NCI-H146 treated with DMSO at 0.1 percent for 48 hours (cell line): Measurements from ENCODE around the gene BAG5.

Source experiments
- DNase-seq: peaks from one replicate; lab custom pipeline; 2025; ENCODE audit not compliant: unreplicated experiment; lab: John Stamatoyannopoulos, UW

Gene BAG5

DNA sequence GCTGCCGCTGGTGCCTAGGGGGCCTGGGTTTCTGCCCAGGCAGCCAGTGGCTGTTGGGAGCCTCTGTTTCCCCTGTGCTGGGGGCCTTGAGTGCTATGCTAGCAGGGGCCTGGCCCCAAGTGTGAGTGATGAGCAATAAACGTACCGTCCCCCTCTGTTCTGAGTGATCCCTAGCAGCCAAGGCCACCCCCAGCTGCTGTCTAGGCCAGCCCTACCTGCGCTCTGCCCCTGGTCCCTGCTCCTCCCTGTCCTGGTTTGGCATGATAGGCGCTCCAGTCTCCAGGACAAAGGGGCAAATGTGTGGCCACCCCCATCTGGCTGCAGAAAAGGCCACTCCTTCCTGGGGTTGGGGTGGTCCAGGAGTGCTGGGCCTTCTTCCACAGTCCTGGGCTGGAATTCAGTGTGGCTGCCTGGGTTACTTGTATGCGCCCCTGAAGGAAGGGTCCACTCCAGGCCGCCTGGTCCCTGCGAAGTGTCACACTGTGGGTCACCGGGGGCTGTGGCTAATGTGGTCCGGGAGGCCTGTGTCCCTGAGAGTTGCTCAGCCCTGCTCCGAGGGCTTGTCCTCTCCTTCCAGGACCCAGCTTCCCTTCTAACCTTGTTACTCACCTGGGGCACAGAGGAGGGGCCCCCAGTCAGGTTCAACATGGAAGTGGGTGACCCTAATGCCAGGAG, 26.4 kb downstream of the BAG5 start:
- DNase-seq = no peak

GRCh38 chr14:103535081-103535890, 27.2 kb downstream of the BAG5 start:
- DNase-seq = no peak

GRCh38 chr14:103534576-103535061, 27.8 kb downstream of the BAG5 start:
- DNase-seq = no peak

DNA sequence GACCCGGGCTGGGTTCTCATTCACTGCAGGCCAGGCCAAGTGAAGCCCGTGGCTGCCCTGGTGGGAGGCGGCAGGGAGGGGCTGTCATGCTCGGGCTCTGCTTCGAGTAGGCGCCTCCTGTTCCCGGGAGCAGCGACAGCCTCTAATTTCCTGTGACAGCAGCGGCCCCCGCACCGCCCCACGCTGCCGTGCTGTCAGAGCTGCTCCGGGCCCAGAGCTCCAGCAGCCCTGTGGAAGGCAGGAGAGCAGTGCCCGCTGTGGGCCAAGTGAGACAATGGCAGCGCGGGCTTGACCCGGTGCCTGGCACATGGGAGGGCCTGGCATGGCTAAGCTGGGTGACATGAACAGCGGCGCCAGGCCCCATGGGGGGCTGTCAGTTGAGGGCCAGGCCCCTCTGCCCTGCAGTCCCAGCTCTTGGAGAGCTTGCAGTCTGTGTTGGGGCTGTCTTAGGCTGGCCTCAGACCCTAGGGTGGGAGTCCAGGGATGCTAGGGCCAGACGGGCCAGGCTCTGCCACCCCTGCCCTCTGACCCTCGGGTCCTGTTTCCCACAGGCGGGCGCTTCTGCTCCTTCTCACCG, 28.4 kb downstream of the BAG5 start:
- no peak for DNase-seq

DNA sequence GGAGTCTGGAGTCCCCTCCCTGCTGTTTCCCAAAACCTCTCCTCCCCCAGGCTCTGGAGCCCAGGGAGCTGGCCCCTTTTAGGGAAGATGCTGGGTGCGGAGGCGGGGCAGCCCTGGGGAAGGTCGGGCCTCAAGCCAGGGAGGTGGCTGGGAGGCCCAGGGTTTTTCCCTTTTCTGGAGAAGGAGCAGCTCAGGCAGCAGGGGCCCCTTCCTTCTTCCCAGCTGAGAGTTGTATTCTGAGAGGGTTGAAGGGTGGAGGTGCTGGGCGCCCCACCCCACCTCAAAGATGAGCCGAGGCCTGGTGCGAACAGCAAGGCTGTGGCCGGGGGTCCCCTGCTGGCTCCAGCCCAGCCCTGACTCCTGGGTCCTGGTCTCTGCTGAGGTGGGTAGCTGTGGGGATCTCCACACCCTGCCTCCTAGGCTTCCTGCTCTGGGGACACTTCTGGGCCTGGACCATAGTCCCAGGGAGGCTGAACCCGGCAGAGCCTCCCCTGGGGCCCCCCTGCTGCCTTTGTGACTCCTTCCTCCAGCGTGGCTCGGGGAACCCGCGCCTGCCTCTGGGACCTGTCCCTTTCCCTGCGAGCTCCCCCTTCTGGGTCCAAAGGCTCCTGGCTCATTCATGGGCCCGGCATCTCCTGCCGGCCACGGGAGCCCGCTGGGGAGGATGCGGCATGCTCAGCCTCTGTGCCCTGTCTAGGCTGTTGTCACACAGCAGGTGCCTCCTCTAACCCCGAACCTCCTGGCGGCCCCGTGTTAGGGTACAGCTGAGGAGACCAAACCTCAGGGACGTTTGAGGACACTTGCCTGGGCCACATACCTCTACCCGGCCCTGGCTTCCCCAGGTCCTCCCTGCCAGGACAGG, 29.1 kb downstream of the BAG5 start:
- DNase-seq = no peak

DNA sequence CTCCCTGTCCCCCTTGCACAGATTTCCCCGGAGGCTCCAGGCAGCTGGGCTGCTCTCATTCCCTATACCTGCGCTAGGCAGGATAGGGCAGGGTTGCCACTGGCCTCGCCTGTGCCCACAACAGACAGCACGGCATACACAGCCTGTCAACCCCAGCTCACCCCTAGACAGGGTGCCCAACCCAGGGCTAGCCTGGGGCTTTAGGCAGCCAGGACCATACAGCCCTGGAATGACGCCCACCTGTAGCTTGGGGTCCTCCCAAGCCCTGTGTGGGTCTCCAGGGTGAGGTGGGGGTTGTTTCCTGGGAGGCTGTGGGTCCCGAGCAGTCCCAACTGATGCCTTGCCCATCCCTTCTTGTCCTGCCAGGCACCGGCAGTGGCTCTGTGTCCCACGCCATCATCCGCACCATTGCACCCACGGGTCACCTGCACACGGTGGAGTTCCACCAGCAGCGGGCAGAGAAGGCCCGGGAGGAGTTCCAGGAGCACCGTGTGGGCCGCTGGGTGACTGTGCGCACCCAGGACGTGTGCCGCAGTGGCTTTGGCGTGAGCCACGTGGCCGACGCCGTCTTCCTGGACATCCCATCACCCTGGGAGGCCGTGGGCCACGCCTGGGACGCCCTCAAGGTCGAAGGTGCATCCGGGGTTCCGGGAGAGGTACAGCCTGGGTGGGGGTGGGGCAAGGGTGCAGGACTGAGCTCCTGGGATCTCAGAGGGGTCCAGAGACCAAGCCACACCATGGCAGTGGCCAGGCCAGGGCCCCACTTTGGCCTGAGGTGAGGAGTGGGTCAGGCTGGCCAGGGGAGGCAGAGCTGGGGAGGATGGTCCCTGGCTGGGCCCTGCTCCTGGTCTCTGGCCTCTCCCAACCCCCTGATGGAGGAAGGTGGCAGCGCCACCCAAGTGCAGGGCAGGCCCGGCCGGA, 30.0 kb downstream of the BAG5 start:
- no peak for DNase-seq

GRCh38 chr14:103531421-103532215, 30.8 kb downstream of the BAG5 start:
- DNase-seq = no peak

DNA sequence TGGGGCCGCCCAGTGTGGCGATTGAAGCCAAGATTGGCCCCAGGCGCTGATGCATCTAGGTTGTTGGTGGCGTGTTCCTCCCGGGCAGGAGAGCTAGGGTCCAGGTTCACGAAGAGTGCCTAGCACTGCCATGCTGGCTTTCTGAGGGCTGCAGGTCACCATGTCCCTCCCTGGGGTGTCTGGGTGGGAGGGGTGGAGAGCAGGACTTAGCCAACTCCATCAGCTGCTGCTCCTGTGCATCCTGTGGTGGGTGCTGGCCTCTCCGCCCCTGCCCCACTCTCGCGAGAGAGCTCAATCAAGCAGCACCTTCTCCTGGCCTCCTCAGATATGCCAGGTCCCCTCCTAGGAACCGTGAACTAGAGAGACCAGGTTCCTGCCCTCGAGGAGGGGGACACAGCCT, 31.6 kb downstream of the BAG5 start:
- no peak for DNase-seq

DNA sequence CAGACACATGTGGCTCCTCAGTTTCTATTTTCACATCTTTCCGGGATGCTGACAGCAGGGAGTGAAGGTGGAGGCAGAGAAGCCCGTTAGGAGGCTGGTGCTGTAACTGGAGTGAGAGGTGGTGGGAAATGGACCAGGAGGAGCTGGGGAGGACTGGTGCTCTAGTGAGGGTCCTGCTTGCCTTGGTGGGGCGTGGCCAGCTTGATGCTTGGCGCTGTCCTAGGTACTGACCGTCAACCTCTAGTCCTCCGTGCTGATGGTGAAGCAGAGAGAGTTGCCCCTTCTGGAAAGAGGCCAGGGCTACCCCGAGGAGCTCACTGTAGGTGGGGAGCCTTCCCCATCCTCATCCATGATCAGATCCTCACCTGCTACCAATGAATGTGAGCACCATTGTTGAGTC, 32.1 kb downstream of the BAG5 start:
- no peak for DNase-seq

DNA sequence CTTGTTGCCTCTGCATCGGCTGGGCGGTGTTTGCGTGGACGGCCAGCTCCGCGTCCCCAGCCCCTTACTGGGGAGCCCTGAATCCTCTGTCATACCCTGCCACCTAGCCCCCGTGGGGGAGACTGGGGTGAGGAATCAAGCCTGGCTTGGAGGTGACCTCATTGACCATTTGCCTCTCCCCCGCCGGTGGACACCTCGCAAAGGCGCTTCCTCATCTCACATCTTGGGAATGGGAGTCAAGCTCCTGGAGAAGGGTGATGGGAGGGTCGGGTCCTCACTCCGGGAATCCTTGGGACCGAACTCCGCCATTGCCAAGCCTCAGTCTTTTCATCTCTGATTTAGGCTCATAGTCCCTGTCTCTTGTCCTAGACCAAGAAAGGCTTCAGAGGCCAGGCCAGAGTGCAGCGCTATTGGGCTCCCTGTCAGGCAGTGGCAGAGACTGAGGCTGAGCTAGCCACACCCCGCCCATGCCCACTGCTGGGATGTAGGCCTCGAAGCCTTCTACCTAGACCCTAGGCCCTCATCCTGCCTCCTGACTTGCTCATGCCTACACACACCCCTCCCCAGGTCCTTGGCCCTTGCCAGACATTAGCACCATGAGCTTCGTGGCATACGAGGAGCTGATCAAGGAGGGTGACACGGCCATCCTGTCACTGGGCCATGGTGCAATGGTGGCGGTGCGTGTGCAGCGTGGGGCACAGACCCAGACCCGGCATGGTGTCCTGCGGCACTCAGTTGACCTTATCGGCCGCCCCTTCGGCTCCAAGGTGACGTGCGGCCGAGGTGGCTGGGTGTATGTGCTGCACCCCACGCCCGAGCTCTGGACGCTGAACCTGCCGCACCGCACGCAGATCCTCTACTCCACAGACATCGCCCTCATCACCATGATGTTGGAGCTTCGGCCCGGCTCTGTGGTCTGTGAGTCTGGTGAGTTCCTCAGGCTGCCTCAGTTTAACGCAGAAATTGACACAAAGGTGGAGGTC, 32.8 kb downstream of the BAG5 start:
- DNase-seq = no peak

DNA sequence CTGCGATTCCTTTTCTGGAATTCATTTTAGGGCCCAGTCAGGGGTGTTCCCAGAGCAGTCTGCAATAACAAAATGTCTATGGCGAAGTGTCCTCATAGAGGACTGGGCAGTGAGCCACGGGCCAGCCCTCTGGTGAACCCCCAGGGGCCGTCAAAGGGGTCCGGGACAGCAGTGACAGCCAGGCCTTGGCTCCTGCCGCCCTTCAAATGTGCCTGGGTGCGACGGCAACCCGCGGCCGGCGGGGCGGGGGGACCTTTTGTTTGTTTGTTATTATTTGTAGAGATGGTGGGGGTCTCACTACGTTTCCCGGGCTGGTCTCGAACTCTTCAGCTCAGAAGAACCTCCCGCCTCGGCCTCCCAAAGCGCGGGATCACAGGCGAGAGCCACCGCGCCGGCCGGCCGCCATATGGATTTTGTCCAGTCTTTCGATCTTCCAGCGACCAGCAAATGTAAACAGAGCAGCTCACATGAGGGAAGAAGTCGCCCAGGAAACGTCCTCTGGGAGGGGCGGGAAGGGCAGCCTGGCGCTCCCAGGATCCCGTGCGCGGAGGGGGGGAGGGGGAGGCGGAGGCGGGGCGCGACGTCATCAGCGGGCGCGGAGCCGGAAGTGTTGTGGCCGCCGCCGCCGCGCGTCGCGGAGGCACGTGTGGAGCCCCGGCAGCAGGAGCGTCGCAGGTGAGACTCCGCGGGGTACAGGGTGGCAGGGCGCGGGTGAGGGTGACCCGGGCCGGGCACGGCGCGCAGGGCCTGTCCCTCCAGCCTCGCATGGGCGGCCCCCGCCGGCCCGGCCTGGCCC, 33.7 kb downstream of the BAG5 start, which contains the start of gene TRMT61A:
Gene TRMT61A (plus strand): TSS at position 610 of the 796 bp plus-strand sequence. CDS start 783 bp downstream, outside the sequence.
- DNase-seq = peak; percentile 96

DNA sequence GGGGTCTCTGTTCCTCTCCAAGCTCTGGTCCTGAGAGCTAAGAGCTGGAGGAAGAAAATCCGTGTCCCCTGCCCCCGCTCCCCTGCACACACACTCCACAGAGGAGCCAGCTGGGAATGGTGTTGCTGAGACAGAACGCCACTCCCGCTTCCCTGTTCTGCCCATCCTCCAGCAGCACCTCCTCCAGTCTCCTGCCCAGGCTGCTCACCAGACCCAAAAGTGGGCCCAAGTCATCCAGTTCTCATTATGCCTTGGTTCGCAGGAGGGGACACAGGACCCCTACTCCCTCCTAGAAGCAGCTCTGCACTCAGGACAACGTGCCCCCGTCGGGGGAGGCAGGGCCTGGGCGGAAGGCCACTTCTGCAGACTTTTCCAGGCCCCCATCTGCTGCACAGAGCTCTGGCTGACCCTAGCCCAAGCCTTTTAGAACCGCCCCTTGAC, 34.3 kb downstream of the BAG5 start:
- peak; percentile 23 for DNase-seq

DNA sequence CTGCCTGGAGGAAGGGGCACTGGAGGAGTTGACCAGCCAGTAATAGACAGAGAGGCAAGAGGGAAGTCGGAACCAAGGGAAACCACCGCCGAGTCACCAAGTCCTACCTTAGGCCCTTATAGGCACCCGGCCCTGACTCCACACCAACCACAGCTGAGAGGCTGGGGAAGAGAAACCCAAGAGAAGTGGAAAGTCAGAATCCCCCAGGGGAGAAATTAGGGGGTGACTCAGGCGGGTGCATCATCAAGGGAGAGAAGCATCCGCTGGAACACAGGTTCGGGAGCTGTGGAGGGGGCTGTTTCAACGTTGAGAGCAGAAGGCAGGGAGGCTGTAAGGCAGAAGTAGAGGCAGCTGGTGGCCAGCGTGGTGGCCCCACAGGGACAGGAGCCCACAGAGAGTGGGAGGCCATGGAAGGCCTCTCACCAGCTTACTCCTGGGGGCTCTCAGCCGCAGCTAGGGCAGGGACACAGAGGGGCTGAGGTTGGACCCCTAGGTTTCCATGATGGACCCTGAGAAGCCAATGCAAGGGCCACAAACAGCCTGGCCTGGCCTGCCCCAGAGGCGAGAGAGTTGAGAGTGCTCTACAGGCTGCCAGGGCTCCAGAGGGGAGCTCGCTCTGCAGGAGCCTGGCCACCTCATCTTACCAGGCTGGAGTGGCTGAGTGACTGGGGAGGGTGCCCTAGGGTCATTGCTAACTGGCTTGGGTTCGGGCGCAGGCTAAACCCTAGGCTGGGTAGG, 34.9 kb downstream of the BAG5 start:
- no peak for DNase-seq

- DNase-seq = no peak
Observed at GRCh38 chr14:103526914-103527248, 35.6 kb downstream of the BAG5 start.

- no peak for DNase-seq
Observed at GRCh38 chr14:103526247-103526913, 36.1 kb downstream of the BAG5 start.
